PC-3 (cell line): Measurements from ENCODE around the gene ANO7. TPM values are rescaled to one million over a fixed set of nuclear protein-coding genes. Genes with fewer than 3 reads are reported as not detected.

Source experiments
- ATAC-seq: fragments of 200-7000 bp; cut with Tn5 transposase; 2 replicates; pipeline ENCODE4 v1.9.1; 2020; ENCODE audit warnings: mild to moderate bottlenecking, moderate library complexity
- BruUV-seq: library from RNA; stranded (reverse); fragments of 400-500 nt; replicated peaks from 2 replicates; lab custom pipeline; 2021; lab: Mats Ljungman, UMichigan
- CTCF ChIA-PET: fragments of 300-600 bp; sonication (Branson Sonifier 250); formaldehyde crosslinking; loops from one replicate; lab custom pipeline; 2022; ENCODE audit warnings: antibody characterized with exemption; lab: Charles Lee
- POLR2A ChIA-PET: fragments of 300-600 bp; sonication (Branson Sonifier 250); formaldehyde crosslinking; loops from one replicate; lab custom pipeline; 2022; ENCODE audit warnings: antibody characterized with exemption; ENCODE audit not compliant: unreplicated experiment; lab: Charles Lee
- DNase-seq: peaks from one replicate; pipeline ENCODE4 v3.0.0-alpha.2; 2015
- H2AFZ ChIP-seq: fragments of 300-600 bp; sonication (generic); 2 replicates; pipeline ENCODE4 v1.6.0; 2016; ENCODE audit warnings: antibody characterized with exemption, low read length
- H3F3A ChIP-seq: fragments of 300-600 bp; sonication (generic); one replicate; pipeline ENCODE4 v1.6.0; 2017; ENCODE audit warnings: antibody characterized with exemption, low read length, control low read depth, mild to moderate bottlenecking; ENCODE audit not compliant: unreplicated experiment
- H3K27ac ChIP-seq: fragments of 300-600 bp; sonication (generic); 2 replicates; pipeline ENCODE4 v1.5.1; 2016; ENCODE audit warnings: mild to moderate bottlenecking, low read length
- H3K27me3 ChIP-seq: fragments of 300-600 bp; sonication (generic); 2 replicates; pipeline ENCODE4 v1.6.1; 2016; ENCODE audit warnings: low read length, mixed read lengths
- H3K36me3 ChIP-seq: fragments of 300-600 bp; sonication (generic); 2 replicates; pipeline ENCODE4 v1.6.1; 2016; ENCODE audit warnings: low read depth, mixed run types, low read length, mixed read lengths
- H3K4me1 ChIP-seq: fragments of 300-600 bp; sonication (generic); 2 replicates; pipeline ENCODE4 v1.5.1; 2016; ENCODE audit warnings: low read length; ENCODE audit not compliant: insufficient read depth
- H3K4me2 ChIP-seq: fragments of 300-600 bp; sonication (generic); 2 replicates; pipeline ENCODE4 v1.6.0; 2016; ENCODE audit warnings: low read length
- H3K4me3 ChIP-seq: fragments of 300-600 bp; sonication (generic); 2 replicates; pipeline ENCODE4 v1.5.1; 2016; ENCODE audit warnings: mild to moderate bottlenecking, low read length, mixed read lengths
- H3K79me2 ChIP-seq: fragments of 300-600 bp; sonication (generic); 2 replicates; pipeline ENCODE4 v1.6.1; 2017; ENCODE audit warnings: low read length, mixed read lengths
- H3K9ac ChIP-seq: fragments of 300-600 bp; sonication (generic); 2 replicates; pipeline ENCODE4 v1.6.0; 2016; ENCODE audit warnings: mild to moderate bottlenecking, low read length
- H3K9me2 ChIP-seq: fragments of 300-600 bp; sonication (generic); replicated peaks from 2 replicates; pipeline ENCODE4 v1.6.1; 2016; ENCODE audit warnings: mixed run types, low read length, mixed read lengths
- H3K9me3 ChIP-seq: fragments of 300-600 bp; sonication (generic); 2 replicates; pipeline ENCODE4 v1.6.1; 2016; ENCODE audit warnings: low read length, mixed read lengths
- H4K20me1 ChIP-seq: fragments of 300-600 bp; sonication (generic); 2 replicates; pipeline ENCODE4 v1.6.1; 2016; ENCODE audit warnings: low read length, mixed read lengths
- EZH2 ChIP-seq: fragments of 300-600 bp; sonication (generic); IDR thresholded peaks from one replicate; pipeline ENCODE4 v1.6.1; 2017; ENCODE audit warnings: antibody characterized with exemption, mild to moderate bottlenecking, low read length; ENCODE audit not compliant: unreplicated experiment
- EZH2phosphoT487 ChIP-seq: fragments of 300-600 bp; sonication (generic); IDR thresholded peaks from 2 replicates; pipeline ENCODE4 v1.6.1; 2018; ENCODE audit warnings: mild to moderate bottlenecking, antibody characterized with exemption, low read length, borderline replicate concordance
- intact Hi-C: fragments of 100-400 bp; cut with micrococcal nuclease; formaldehyde crosslinking; loops from 2 replicates; pipeline ENCODE4 v1.9.0; 2023
- total RNA-seq: library from RNA; depleted of rRNA; stranded (reverse); fragments of >200 nt; gene quantifications from 2 replicates; pipeline ENCODE4 v1.2.3, GENCODE V29; 2014
- TF ChIP-seq, protein P1 (sequence below): fragments of 300-600 bp; sonication (generic); conservative IDR thresholded peaks from 2 replicates; pipeline ENCODE4 v1.5.1; 2017; ENCODE audit warnings: antibody characterized with exemption, low read depth, mild to moderate bottlenecking, low read length

ANO7 gene
- total RNA-seq, 1 experiment from 2014 or later: 2.6 TPM

- no peak for DNase-seq
- H4K20me1 ChIP-seq: no peaks in the 10 kb centered on the region
- no peak for ATAC-seq
- no peak overlapping the region for H3K27ac ChIP-seq
- intact Hi-C loops: no loop called here
- POLR2A ChIA-PET: no interaction called here
- no peaks in the 10 kb centered on the region for H3K79me2 ChIP-seq
- H3K9me3 ChIP-seq: no peaks in the 10 kb centered on the region
- TF ChIP-seq, protein P1, sequence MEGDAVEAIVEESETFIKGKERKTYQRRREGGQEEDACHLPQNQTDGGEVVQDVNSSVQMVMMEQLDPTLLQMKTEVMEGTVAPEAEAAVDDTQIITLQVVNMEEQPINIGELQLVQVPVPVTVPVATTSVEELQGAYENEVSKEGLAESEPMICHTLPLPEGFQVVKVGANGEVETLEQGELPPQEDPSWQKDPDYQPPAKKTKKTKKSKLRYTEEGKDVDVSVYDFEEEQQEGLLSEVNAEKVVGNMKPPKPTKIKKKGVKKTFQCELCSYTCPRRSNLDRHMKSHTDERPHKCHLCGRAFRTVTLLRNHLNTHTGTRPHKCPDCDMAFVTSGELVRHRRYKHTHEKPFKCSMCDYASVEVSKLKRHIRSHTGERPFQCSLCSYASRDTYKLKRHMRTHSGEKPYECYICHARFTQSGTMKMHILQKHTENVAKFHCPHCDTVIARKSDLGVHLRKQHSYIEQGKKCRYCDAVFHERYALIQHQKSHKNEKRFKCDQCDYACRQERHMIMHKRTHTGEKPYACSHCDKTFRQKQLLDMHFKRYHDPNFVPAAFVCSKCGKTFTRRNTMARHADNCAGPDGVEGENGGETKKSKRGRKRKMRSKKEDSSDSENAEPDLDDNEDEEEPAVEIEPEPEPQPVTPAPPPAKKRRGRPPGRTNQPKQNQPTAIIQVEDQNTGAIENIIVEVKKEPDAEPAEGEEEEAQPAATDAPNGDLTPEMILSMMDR: no peak
- TF ChIP-seq EZH2: no peak
- TF ChIP-seq EZH2phosphoT487: no peak
- H3K27me3 ChIP-seq: no peaks in the 10 kb centered on the region
- no peaks in the 10 kb centered on the region for H3K36me3 ChIP-seq
- H3F3A ChIP-seq: no peaks in the 10 kb centered on the region
- H3K9ac ChIP-seq: no peak overlapping the region
- no TSS peak for BruUV-seq
- CTCF ChIA-PET: no interaction called here
- H3K4me2 ChIP-seq: no peak overlapping the region
- no peak overlapping the region for H2AFZ ChIP-seq
- no peaks in the 10 kb centered on the region for H3K9me2 ChIP-seq
- no peaks in the 10 kb centered on the region for H3K4me1 ChIP-seq
- no peak overlapping the region for H3K4me3 ChIP-seq
These were observed 2.5 kb upstream of the ANO7 start for GRCh38 chr2:241185961-241186360.

DNA sequence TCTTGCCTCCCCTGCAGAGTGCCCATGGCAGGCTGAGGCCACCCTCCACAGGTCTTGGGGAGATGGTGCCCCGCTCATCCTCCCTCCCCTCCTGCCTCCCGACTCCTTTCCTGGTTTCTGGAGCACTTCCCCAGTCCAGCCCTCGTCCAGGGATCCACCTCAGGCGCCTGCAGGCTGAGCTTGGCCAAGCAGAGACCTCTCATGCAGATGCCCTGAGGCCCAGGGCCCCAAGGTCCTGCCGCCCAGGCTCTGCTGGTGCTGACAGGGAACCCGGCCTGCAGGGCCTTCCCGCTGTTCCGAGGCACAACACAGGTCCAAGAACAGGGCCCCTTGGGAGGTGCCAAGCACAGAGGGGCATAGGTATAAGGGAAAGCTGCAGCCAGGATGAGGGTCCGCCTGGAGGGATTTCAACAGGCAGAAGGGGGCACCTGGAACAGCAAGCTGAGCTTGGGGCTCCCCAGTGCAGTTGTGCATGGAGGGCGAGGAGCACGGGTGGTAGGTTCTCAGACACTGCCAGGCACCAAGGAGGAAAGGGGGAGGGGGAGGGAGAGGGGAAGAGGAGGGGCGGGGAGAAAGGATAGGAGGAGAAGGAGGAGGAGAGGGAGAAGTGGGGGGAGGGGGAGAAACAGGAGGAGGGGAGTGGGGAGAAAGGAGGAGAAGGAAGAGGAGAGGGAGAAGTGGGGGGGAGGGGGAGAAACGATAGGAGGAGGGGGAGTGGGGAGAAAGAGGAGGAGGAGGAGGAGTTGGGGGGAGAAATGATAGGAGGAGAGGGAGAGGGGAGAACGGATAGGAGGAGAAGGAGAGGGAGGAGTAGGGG lies 1.2 kb upstream of the ANO7 start:
- H3K4me3 ChIP-seq: no peak overlapping the region
- no peak overlapping the region for H3K4me2 ChIP-seq
- no peaks in the 10 kb centered on the region for H4K20me1 ChIP-seq
- H3K9me2 ChIP-seq: no peaks in the 10 kb centered on the region
- no peaks in the 10 kb centered on the region for H3F3A ChIP-seq
- no peak overlapping the region for H3K9ac ChIP-seq
- intact Hi-C loops: no loop called here
- H3K79me2 ChIP-seq: no peaks in the 10 kb centered on the region
- H3K9me3 ChIP-seq: no peaks in the 10 kb centered on the region
- no peak for ATAC-seq
- POLR2A ChIA-PET: no interaction called here
- no peaks in the 10 kb centered on the region for H3K4me1 ChIP-seq
- no TSS peak for BruUV-seq
- no peaks in the 10 kb centered on the region for H3K27me3 ChIP-seq
- no peak for DNase-seq
- H3K27ac ChIP-seq: no peak overlapping the region
- no peaks in the 10 kb centered on the region for H3K36me3 ChIP-seq
- CTCF ChIA-PET: no interaction called here
- no peak overlapping the region for H2AFZ ChIP-seq
- TF ChIP-seq EZH2 (no peak), EZH2phosphoT487 (no peak)
- TF ChIP-seq, protein P1: no peak

DNA sequence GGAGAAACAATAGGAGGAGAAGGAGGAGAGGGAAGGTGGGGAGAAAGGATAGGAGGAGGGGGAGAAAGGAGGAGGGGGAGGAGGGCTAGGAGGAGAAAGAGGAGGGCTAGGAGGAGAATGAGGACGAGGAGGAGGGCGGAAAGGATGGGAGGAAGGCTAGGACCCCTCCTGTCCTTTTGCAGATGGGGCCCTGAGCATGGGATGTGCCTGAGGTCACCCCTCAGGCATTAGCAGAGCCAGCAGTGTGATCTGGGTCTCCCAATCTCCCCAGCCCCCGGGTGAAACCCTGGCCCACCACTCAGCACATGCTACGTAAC lies 601 bp upstream of the ANO7 start:
- H3K27ac ChIP-seq: no peak overlapping the region
- no peaks in the 10 kb centered on the region for H3K9me3 ChIP-seq
- no peaks in the 10 kb centered on the region for H3K79me2 ChIP-seq
- no peaks in the 10 kb centered on the region for H3F3A ChIP-seq
- intact Hi-C loops: no loop called here
- ChIA-PET CTCF (no interaction called here), POLR2A (no interaction called here)
- no peaks in the 10 kb centered on the region for H4K20me1 ChIP-seq
- H3K9ac ChIP-seq: no peak overlapping the region
- no peak overlapping the region for H2AFZ ChIP-seq
- no peaks in the 10 kb centered on the region for H3K9me2 ChIP-seq
- ATAC-seq (no peak), DNase-seq (no peak)
- H3K4me3 ChIP-seq: no peak overlapping the region
- H3K4me1 ChIP-seq: no peaks in the 10 kb centered on the region
- no peaks in the 10 kb centered on the region for H3K36me3 ChIP-seq
- TF ChIP-seq EZH2phosphoT487: no peak
- BruUV-seq: no TSS peak
- no peaks in the 10 kb centered on the region for H3K27me3 ChIP-seq
- H3K4me2 ChIP-seq: no peak overlapping the region
